GM19238 (cell line): ENCODE data around the gene EDDM13.
"Not testable (repeated sequence)": the region's sequence is repeated elsewhere in the genome, so short reads cannot be mapped to it uniquely, and the experiment has no call there.

Experiments
- DNase-seq: peaks from one replicate; pipeline ENCODE4 v3.0.0; 2011; ENCODE audit warnings: low spot score; ENCODE audit not compliant: insufficient read length

EDDM13 gene

DNA sequence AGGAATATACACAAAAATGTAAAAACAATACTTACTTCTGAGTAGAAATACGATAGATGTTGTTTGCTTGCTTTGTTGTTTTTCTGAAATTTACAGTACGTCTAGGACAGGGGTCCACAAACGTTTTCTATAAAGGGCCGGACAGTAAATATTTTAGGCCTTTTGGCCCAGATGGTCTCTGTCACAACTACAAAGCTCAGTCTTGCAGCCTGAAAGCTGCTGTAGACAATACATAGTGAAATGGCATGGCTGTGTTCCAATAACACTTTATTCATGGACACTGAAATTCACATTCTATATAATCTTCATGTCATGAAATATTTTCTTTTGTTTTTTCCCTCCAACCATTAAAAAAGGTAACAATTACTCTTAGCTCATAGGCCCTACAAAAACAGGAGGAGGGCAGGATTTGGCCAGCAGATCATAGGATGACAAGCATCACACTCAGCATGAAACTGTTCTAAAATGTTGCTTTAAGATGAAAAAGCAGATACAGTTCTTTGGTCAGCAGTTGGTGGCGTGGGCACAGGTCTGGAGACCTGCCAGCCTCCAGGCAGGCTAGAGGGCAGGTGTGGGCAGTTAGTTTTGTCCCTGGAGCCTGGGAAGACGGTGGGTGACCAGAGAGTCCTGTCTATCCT is at the start of gene EDDM13:
Gene EDDM13, plus strand, starts transcription at position 588 of the 638 bp plus-strand sequence. CDS start 87 bp downstream, outside the sequence.
- no peak for DNase-seq

DNA sequence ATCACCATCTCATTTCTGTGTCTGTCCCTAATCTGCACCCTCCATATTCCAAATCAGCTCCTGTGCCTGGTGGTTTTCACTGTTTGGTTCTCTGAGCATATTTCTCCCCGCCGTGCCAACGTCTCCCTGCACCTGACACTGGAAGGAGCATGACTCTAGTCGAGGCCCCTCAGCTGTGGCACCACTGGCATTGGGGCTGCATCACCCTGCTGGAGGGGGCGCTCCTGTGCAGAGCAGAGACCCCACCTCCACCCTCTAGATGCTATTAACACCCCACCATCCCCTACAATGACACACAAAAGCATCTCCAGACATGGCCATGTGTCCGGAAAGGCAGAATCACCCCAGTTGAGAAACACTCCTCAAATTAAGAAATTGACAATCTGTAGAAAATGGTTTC is 49.6 kb upstream of the EDDM13 start:
- no peak for DNase-seq

DNA sequence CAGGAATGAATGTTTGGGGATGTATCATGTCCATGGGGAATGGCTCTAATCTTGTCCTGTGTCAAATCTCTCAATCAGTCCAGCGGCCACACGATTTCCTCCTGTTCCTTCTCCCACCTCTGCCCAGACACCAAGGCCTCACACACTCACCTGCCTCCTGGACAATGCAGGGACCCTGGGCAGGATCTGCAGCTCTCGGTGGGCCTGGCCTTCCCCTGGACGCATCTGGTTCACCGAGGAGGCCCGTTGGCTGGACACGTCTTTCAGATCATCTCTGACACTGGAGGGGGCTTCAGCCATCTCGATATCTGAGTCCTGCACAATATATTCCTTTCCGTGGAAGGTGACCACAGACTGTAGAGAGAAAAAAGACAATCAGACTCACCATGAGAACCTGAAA is 49.1 kb upstream of the EDDM13 start:
- DNase-seq = no peak

DNA sequence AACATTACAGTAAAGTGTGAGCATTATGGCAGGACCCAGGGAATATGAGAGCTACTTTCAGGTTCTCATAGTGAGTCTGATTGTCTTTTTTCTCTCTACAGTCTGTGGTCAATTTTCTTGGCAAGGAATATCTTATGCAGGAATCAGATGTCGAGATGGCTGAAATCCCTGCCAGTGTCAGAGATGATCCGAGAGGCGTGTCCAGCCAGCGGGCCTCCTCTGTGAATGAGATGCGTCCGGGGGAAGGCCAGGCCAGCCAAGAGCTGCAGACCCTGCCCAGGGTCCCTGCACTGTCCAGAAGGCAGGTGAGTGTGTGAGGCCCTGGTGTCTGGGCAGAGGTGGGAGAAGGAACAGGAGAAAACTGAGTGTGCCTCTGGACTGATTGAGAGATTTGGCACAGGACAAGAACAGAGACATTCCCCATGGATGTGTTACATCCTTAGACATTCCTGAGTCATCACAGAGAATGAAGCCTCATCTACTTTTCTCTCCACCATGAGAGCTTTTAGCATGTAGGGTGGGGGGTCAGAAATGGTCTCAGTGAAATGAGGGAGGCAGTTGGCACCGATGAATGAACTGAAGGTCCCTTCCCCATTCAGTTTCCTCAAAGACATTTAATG is 27.3 kb upstream of the EDDM13 start:
- no peak for DNase-seq

- not testable (repeated sequence) for DNase-seq
Measured at GRCh38 chr19:56245764-56246163, 26.8 kb upstream of the EDDM13 start.

- DNase-seq = not testable (repeated sequence)
Measured at GRCh38 chr19:56248736-56249338, 23.7 kb upstream of the EDDM13 start.

DNA sequence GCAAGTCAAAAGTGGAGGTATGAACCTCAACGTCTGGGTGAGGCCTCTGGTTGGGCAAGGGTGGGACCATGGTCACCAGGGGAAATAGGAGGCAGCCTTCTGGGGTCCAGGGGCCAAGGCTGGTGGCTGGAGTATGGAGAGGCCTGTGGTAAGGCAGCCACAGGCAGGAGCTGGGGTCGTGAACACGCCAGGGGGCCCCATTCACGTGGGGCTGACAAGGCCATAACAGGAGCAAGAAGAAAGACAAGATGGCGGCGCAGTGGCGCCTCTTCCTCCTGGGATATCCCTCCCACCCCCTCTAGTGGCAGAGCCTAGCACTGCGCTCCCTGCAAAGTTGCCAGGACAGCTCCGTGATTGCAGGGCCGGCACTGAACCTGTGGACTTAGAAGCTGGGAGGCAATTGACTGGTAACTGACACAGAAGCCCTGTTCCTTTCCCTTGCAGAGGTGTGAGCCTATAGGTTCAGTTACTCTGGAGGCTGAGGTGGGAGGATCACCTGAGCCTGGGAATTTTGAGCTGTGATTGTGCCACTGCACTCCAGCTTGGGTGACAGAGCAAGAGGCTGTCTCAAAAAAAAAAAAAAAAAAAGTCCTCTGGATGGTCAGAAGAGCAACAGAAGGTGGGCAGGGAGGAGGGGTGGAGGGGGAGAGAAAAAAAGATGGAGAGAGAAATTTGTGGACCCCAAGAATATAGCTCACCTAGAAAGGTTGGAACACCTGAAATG is 19.7 kb upstream of the EDDM13 start:
- peak; percentile 53 for DNase-seq

GRCh38 chr19:56253737-56254136 is 18.8 kb upstream of the EDDM13 start:
- DNase-seq = peak; percentile 10

GRCh38 chr19:56258272-56258671 is 14.3 kb upstream of the EDDM13 start:
- no peak for DNase-seq

DNA sequence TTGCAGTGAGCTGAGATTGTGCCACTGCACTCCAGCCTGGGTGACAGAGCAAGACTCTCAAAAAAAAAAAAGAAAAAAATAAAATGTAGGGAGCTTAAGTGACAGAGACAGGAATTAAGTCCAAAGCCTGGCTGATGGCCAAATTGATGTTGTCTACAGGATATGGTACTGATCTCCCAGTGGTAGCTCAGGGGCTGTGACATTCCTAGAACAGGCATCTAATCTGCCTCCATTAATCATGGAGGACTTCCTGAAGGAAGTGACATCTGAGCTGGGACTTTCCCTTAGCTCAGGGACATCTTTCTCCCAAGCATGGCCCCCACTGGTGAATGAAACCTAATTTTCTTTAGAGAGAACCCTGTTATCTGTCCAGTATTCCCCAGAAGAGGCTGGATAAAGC is 11.4 kb upstream of the EDDM13 start:
- no peak for DNase-seq

- DNase-seq = not testable (repeated sequence)
Measured at GRCh38 chr19:56261932-56262331, 10.6 kb upstream of the EDDM13 start.

DNA sequence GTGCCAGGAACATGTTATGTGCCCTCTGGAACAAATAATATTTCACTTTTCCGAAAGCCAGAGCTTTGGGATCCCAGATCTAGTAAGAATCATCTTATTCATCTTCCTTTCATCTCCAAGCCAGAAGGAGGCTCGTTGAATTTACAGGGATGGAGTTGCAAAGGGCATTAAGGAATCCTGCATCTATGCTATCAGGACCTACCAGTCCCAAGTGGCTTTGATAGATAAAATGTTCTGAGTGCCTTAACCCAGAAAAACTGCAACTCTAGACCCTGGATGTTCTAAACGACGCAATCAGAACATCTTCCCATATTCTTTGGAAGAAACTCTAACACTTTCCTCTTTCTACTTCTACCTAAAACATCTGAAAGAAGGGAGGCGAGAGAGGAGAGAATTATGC is 9.2 kb upstream of the EDDM13 start:
- DNase-seq = no peak

- DNase-seq = no peak
Measured at GRCh38 chr19:56266051-56266450, 6.5 kb upstream of the EDDM13 start.

DNA sequence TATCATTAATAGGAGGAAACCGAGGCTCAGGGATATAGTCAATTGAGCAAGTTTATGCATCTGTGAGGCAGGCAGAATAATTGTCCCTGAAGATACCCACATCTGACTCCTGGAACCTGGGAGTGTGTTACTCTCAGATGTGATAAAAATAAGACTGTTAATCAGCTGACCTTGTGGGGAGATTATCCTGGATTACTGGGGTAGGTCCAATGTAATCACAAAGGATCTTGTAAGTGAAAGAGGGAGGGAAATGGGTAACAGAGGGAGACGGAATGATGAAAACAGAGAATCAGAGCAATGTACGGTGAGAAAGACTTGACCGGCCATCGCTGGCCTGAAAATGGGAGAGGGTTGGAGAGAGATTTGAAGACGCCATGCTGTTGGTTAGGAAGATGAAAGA is 3.2 kb upstream of the EDDM13 start:
- DNase-seq = no peak

DNA sequence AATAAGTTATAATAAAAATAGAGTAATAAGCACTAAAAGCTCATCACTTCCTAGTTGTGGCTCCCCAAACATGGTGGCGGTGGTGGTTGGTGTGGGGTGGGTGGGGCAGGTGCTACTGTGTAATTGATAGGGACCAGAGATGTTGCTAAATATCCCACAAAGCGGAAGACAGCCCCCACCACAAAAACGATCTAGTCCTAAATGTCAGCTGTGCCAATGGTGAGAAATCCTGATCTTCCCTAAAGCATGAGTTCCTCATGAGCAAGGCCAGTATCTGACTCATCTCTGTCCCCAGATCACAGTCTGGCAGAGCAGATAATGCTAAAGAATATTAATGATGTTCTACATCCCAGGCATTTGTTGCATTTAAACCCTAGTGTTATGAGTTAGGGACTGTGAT is 1.9 kb upstream of the EDDM13 start:
- no peak for DNase-seq

- no peak for DNase-seq
Measured at GRCh38 chr19:56271151-56271550, 1.4 kb upstream of the EDDM13 start.

DNA sequence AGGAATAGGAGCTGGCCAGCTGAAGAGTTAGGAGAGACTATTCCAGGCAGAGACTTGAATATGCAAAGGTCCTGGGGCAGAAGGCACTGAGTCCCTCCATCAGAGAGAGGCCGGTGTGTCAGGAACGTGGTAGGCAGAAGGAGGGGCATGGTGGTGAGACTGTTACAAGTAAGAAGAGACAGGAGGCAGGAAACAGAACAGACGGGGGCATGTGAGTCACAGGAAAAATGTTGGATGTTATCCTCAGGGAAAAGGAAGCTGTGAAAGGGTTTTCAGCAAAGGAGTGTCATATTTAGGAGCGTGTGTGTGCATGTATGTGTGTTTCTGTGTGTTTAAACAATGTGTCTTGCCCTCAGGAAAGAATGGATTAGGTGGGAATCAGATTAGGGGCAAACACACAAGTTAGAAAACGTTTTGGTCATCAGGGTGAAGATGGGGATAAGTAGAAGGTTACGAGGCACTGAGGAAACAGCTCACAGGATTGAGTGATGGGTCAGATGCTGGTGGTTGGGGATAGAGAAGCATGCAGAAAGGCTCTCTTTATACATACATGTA is 1.1 kb downstream of the EDDM13 start:
- no peak for DNase-seq

DNA sequence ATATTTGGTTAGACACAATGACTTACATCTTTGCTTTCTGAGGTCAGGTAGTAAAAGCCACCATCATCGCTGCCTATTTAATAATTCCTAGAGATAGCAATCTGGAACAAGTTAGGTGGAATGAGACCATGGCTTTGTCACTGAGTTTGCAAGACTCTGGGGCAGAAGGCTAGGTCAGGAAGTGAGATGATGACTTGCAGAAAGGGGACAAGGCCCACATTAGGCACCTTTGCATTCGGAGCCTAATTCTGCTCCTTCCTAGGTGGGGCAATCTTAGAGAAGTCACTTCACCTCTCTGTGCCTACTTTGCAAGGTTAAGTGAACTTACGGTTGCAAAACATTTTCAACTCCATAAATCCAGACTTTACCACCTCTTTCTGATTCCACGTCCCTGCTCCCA is 10.3 kb downstream of the EDDM13 start:
- DNase-seq = no peak

DNA sequence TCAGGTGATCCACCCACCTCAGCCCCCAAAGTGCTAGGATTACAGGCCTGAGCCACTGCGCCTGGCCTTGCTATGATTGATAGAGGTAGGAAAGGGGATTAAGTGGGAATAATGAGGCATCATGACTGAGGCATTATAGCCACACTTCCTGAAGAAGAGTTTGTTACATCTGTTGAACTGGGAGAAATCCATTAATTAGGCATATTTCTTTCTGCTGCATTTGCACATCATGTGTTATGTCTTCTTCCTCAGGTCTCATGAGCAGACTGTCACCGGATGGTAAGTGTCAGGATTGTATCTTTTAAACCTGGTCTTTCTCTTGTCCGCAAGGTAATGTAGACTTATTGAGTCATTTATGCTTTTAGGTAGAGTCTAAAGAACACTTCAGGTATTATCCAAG is 12.2 kb downstream of the EDDM13 start:
- DNase-seq = no peak

DNA sequence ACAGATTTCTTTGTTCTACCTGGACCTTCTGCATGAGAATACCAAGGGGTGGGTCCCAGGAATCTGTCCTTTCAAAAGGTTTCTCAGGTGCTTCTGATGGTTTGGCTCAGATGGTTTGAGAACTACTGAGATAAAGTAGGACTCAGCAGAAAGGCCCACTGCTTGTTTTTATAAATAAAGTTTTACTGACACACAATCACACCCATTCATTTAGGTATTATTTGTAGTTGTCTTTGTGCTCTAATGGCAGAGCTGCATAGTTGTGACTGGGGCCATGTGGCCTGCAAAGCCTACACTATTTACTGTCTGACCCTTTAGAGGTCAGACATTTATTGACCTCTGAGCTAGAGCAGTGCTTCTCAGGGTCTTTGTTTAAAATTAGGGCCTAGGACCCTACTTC is 17.6 kb downstream of the EDDM13 start:
- DNase-seq = no peak

DNA sequence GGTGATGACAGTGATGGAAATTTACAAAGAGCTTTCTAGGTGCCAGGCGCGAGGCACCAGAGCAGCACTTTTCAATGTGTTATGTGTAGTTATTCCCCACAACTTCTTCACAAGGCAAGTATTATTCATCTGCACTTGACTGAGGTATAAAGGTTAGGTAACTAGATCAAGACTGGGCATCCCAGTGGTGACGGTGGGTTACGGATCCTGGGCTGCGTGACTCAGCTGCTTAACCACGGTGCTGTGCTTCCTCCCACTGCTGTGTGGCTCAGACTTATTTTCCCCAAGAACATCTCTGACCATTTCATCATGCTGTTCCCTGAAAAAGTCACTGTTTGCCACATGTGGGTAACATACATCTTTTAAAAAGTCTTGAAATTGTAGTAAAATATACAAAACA is 19.3 kb downstream of the EDDM13 start:
- no peak for DNase-seq

DNA sequence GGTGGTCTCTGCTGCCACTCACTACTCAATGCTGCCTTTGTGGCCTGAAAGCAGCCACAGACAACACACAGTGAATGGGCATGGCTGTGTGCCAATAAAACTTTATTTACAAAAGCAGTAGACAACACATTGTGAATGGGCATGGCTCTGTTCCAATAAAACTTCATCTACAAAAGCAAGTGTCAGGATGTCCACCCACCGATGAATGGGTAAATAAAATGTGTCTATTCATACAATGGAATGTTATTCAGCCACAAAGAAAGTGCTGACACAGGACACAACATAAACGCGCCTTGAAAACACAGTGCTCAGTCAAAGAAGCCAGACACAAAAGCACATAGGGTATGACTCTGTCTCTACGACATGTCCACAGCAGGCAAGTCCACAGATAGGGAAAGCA is 22.0 kb downstream of the EDDM13 start:
- no peak for DNase-seq
